Superior temporal gyrus (tissue), 1 donor: ENCODE results near the gene GEMIN2.
"Not testable (repeated sequence)": the region's sequence is repeated elsewhere in the genome, so short reads cannot be mapped to it uniquely, and the experiment has no call there.

Experiments used
- DNase-seq: peaks from one replicate; pipeline ENCODE4 v3.0.0-alpha.2; 2016; ENCODE audit errors: extremely low spot score

Gene GEMIN2

DNA sequence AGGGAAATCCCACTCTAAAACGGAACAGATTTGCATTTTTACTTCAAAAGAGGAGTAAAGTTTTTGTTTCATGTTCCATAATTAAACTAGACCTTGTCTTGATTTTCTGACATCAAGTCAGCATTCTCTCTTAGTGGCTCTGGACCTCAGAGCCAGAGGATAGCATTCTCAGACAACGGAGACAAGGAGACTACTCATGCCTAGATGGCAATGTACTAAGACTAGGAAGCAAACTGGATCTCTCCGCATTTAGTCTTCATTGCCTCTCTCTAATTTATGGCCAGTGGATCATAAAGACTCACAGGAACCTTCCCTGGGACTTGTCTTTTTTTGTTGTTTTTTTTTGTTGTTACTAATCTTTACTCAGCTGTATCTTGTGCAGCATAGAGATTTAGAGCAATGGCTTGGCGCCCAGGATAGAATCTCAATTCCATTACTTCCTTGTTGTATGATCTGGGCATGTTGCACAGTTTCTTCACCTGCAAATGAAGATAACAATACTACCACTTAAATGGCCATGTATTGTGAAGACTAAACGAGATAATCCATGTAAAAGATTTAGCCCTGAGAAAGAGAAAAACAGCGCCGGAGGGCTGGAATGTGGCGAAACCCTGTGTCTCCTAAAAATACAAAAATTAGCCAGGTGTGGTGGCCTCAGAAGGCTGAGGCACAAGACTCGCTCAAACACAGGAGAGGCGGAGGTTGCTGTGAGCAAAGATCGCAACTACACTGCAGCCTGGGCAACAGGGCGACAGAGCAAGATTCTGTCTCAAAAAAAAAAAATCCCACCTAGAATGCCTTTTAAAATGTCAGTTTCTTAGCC lies 4.0 kb upstream of the GEMIN2 start:
- DNase-seq = no peak

DNA sequence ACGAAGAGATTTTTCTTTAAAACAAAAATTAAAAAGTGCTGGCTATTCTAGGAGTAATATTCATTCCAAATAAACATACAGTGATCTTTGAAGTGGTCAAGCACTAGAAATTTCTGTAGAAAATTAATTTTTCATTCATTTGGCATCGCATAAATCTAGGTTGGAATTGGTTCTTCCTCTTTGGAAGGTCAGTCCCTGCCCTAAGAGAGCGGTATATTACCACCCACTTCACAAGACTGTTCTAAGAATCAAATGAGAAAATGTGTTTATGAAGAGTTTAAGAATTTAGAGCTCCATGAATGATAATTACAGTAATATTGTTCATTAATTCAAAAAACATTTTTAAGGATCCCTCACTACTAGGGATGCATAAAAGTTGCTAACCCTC lies 444 bp upstream of the GEMIN2 start:
- no peak for DNase-seq

DNA sequence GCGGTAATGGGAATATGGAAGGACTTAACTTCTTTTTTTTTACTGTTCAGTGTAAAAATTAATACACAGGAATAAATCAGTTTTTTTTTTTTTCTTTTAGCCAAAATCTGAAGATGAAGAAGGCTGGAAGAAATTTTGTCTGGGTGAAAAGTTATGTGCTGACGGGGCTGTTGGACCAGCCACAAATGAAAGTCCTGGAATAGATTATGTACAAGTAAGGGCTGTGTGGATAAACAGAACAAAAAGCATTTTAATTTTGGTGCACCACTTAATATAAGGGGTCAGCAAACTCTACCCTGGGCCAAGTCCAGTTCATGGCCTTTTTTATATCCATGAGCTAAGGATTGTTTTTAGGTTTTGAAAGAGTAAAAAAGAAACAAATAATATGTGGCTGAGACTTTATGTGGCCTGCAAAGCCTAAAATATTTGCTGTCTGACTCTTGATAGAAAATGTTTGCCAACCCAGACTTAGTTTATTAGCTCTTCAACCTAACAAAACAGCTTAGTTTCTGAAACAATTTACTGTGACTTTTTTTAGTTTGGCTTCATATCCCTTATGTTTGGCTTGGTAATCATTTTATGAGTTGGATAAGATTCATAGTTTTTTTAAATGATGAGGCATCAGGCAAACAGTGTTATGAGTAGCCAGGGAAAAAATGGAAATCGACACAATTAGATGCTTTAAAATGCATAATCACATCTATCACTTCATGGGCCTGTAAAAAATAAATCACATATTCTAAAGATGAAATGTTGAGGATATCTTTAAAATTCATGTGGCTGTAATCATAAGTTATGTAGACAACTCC lies 8.4 kb downstream of the GEMIN2 start:
- no peak for DNase-seq

GRCh38 chr14:39137835-39138234 lies 23.7 kb downstream of the GEMIN2 start:
- not testable (repeated sequence) for DNase-seq

DNA sequence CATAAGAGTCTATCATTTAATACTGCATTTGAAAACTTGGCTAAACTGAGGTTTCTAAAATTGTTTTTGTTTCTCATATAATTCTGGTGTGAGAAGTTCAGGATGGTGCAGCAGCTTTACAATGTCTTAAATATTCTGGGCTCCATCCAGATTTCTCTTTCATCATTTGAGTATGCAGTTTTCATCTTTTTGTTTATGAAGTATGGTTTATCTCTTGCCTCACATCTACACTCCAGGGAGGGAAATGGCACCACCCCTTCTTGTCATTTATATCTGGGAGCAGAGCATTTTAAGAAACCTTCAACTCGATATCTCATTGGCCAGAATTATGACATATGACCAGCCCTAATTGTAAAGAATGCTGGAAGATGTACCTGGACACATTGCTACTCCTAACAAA lies 24.3 kb downstream of the GEMIN2 start:
- no peak for DNase-seq

GRCh38 chr14:39140170-39140569 lies 26.0 kb downstream of the GEMIN2 start:
- DNase-seq = no peak

GRCh38 chr14:39141623-39142022 lies 27.5 kb downstream of the GEMIN2 start:
- DNase-seq = not testable (repeated sequence)

DNA sequence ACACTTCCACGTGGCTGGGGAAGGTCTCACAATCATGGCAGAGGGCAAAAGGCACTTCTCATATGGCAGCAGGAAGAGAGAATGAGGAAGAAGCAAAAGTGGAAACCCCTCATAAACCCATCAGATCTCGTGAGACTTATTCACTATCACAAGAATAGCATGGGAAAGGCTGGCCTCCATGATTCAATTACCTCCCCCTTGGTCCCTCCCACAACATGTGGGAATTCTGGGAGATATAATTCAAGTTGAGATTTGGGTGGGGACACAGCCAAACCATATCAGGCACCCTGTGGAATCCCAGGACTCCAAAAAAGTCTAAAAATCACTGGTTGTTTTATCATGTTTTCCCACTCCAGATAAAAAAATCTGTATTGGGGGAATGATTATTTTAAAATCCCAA lies 29.1 kb downstream of the GEMIN2 start:
- not testable (repeated sequence) for DNase-seq

DNA sequence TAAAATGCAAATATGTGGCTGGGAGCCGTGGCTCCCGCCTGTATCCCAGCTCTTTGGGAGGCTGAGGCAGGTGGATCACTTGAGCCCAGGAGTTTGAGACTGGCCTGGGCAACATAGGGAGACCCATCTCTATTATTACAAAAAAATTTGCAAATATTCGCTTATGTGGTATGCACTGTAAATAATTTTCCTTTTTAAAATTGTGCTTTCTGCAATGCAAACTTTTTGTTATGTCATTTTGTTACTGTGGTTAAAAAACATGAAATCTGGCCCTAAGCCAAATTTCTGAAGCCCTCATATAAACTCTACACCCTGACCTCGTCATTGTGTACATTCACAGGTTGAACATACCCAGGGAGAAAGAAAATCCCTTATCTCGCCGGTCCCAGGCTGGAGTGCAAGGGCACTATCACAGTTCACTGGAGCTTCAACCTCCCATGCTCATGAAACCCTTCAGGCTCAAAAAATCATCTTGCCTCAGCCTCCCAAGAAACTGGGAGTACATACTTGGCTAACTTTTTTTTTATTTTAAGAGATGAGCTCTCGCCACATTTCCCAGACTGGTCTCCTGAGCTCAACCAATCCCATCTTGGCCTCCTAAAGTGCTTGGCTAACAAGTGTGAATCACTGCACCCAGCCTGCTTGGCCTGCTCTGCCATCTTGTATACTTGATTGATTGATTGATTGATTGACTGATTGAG lies 31.3 kb downstream of the GEMIN2 start:
- no peak for DNase-seq

DNA sequence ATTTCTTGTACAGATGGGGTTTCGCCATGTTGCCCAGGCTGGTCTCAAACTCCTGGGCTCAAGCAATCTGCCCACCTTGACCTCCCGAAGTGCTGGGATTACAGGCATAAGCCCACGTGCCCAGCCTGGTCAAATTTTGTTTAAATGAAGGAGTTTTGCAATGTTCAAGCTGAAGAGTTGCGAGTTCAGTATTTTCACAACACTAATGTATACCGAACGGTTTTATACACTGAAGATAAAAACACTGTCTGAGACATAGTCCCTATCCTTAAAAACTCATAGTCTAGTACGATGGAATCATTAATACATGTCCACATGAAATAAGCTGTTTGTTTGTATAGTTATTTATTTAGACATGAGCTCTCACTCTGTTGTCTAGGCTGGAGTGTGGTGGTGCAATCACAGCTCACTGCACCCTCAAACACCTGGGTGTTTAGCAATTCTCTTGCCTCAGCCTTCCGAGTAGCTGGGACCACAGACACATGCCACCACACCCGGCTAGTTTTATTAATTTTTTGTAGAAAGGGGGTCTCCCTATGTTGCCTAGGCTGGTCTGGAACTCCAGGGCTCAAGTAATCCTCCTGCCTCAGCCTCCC lies 40.6 kb downstream of the GEMIN2 start:
- DNase-seq = no peak

DNA sequence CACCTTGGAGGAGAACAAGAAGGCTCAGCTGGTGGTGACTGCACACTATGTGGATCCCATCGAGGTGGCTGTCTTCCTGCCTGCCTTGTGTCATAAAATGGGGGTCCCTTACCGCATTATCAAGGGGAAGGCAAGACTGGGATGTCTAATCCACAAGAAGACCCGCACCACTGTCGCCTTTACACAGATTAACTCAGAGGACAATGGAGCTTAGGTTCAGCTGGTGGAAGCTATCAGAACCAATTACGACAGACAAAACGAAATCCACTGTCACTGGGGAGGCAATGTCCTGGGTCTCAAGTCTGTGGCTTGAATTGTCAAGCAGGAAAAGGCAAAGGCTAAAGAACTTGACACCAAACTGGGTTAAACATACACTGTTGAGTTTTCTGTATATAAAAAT lies 43.4 kb downstream of the GEMIN2 start:
- no peak for DNase-seq

DNA sequence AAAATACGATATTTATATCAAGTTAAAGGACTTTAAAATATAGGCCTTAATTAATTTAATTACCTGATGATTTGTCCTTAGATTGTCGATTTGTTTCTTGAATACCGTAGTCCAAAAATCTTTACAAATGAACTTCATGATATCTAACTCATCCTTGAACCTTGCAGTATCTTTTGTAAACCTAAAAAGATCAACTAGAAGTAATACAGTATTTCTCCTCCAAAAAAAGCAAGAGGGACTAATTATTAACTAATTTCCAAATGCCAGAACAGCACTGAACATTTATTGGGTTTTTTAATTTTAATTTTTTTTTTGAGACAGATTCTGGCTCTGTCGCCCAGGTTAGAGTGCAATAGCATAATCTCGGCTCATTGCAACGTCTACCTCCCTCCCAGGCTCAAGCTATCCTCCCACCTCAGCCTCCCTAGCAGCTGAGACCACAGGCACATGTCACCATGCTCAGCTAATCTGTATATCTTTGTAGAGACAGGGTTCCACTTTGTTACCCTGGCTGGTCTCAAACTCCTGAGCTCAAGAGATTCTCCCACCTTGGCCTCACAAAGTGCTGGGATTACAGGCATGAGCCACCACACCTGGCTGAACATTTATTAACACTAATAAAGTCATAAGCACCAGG lies 44.2 kb downstream of the GEMIN2 start:
- DNase-seq = no peak

DNA sequence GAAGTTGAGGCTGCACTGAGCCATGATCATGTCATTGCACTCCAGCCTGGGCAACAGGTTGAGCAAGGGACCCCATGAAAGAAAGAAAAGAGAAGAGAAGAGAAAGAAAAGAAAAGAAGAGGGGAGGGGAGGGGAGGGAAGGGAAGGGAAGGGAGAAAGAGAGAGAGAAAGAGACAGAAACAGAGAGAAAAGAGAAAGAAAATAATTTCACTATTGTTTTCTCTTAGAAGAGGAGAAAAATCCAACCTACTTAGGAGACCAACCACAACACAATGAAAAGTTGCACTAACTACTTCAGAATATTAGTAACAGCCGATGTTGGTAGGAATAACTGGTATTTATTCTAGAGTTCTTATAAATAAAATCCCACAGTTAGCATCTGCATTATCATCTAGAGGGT lies 46.4 kb downstream of the GEMIN2 start:
- DNase-seq = no peak

- not testable (repeated sequence) for DNase-seq
Observed at GRCh38 chr14:39167797-39168320, 53.7 kb downstream of the GEMIN2 start.

DNA sequence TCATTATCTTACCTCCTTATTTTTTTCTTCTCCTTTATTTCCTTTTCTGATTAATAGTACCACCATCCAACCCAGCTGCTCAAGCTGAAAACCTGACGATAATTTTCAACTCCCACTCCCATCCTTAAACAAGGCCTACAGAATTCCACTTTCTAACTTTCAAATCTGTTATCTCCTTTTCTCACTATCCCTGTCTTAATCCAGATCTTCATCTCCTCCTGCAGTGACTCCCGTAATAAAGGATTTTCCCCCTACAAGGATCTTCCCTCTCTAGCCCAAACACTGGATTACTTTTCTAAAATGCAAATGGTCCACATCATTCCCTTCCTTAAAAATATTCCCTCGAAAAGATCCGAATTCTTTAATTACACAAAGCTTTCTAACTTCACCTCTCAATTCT lies 54.5 kb downstream of the GEMIN2 start:
- no peak for DNase-seq

DNA sequence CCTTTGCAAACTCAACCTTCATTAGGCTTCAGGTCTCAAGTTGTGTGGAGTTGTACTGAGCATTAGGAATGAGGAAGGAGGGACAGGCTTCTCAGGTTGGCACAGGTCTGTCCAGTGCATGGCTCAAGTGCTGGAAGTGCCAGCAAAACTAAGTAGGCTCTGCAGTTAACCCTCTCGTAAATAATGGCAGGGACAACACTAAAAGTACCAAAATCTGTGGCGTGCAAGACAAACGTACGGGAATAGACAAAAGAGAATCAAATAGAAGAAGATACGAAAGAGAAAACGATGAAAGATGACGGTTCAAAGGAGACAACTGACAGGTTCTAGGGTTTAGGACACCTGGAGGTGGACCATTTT lies 55.4 kb downstream of the GEMIN2 start:
- no peak for DNase-seq

DNA sequence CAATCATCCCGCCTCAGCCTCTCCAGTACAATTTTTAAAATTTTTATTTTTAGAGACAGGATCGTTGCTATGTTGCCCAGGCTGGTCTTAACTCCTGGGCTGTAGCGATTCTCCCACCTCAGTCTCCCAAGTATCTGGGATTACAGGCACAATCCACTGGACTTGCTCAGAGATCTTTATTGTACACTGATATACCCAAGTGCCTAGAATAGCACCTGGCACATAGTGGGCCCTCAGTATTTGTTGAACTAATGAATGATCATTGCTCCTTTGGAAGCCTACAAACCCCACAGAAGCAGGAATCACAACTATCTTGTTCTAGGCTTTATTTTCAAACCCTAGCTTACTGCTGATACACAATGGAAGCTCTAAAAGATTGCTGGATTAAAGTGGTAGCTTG lies 59.1 kb downstream of the GEMIN2 start:
- no peak for DNase-seq

DNA sequence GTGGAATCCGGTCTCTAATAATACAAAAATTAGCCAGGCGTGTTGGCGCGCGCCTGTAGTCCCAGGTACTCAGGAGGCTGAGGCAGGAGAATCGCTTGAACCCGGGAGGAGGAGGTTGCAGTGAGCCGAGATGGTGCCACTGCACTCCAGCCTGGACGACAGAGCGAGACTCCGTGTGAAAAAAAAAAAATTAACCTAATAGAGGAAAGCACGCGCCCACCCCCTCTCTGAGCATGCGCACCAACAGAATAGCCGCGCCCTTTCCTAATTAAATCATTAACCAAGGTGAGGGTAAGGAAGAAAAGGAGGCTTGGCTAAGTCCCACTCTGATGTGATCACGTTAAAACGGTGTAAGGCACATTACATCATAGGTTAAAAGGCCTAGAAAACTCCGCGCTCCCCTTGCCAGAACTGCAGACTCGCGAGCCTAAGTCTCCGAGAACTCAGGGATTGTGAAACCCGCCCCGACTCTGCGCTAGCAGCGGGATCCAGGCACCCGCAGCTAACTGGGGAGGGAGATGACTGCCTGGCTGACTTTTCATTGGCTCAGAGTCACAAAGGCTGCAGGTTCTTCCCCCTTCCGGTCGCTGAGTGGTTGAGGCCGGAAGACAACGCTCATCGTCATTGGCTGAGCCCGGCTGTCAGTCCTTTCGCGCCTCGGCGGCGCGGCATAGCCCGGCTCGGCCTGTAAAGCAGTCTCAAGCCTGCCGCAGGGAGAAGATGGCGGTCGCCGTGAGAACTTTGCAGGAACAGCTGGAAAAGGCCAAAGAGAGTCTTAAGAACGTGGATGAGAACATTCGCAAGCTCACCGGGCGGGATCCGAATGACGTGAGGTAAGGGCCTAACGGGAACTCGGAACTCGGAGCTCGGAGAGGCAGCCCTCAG lies 60.7 kb downstream of the GEMIN2 start, which contains the start of gene PNN:
Gene PNN, plus strand, starts transcription at position 695 of the 885 bp plus-strand sequence. Its CDS starts 26 bp downstream, at position 721.
- DNase-seq = peak; percentile 100

- no peak for DNase-seq
Observed at GRCh38 chr14:39175445-39176262, 61.5 kb downstream of the GEMIN2 start.
